K562 (cell line): ENCODE data around the gene SYDE1. TPM values are rescaled to one million over a fixed set of nuclear protein-coding genes. Genes with fewer than 3 reads are reported as not detected.

Experiments
- ELF1 ChIP-seq: fragments of 200-800 bp; sonication (Bioruptor generic); IDR thresholded peaks from 2 replicates; pipeline ENCODE4 v1.6.1; 2016; ENCODE audit warnings: missing genetic modification characterization, missing compliant biosample characterization
- NKRF ChIP-seq: fragments of 450-650 bp; IDR thresholded peaks from 2 replicates; pipeline ENCODE4 v1.6.1; 2016; ENCODE audit warnings: borderline replicate concordance
- REST ChIP-seq, 2 experiments: fragments of 450-650 bp; formaldehyde crosslinking in 1 of 2; IDR thresholded peaks; 2 replicates each; pipeline versions ENCODE4 v1.4.0 to v1.6.1; 2014 to 2020; ENCODE audit warnings: mild to moderate bottlenecking in 2 of 2, borderline replicate concordance in 1 of 2, low read depth in 1 of 2
- RUNX1 ChIP-seq: sonication (generic); IDR thresholded peaks from 2 replicates; pipeline ENCODE4 v1.6.1; 2016; ENCODE audit warnings: antibody characterized with exemption, low read depth
- TBP ChIP-seq: optimal IDR thresholded peaks from 2 replicates; pipeline ENCODE3; 2011; ENCODE audit warnings: low read depth, low read length, improper control_type of control experiment
- THAP12 ChIP-seq: fragments of 250-450 bp; sonication (Bioruptor Pico); IDR thresholded peaks from 2 replicates; pipeline ENCODE4 v1.9.0; 2021; ENCODE audit warnings: mild to moderate bottlenecking, inconsistent platforms
- USF2 ChIP-seq: sonication (generic); formaldehyde crosslinking; IDR thresholded peaks from 2 replicates; pipeline ENCODE4 v1.5.0; 2020; ENCODE audit warnings: missing genetic modification reagents
- ZFP91 ChIP-seq: sonication (generic); formaldehyde crosslinking; IDR thresholded peaks from 2 replicates; pipeline ENCODE4 v1.8.0; 2022; ENCODE audit warnings: mild to moderate bottlenecking, missing genetic modification reagents
- ZNF23 ChIP-seq: fragments of 250-450 bp; sonication (Bioruptor Pico); IDR thresholded peaks from 2 replicates; pipeline ENCODE4 v1.4.0; 2020; ENCODE audit warnings: mild to moderate bottlenecking
- ZNF384 ChIP-seq: IDR thresholded peaks from 2 replicates; pipeline ENCODE4 v1.6.1; 2012; ENCODE audit warnings: low read depth, low read length, improper control_type of control experiment
- ZNF57 ChIP-seq: fragments of 450-650 bp; formaldehyde crosslinking; IDR thresholded peaks from 2 replicates; pipeline ENCODE4 v1.4.0; 2020; ENCODE audit warnings: mild to moderate bottlenecking, moderate library complexity
- polyA plus RNA-seq, 8 experiments: library from polyadenylated mRNA; depleted of rRNA in 4 of 8; stranded (reverse) in 5 of 8; unstranded in 3 of 8; fragments of >200 nt; fragmentation: Nextera tagmentation in 2 of 8; fragmentation: Illumina TruSeq in 1 of 8; extraction: Ambion mirVana in 2 of 8; extraction: Trizol in 1 of 8; gene quantifications; 2 replicates each; pipeline versions ENCODE4 v1.2.1 to v1.2.3, GENCODE V29; 2011 to 2014; ENCODE audit warnings: inconsistent platforms in 1 of 8, missing spikeins in 1 of 8
- total RNA-seq, 7 experiments: library from RNA; depleted of rRNA in 6 of 7; stranded (reverse); fragments of >200 nt in 6 of 7; fragmentation: Illumina TruSeq in 2 of 7; extraction: Trizol in 2 of 7; gene quantifications; 2 replicates each; pipeline versions ENCODE4 v1.2.1 to v1.2.3, GENCODE V29; 2011 to 2021; ENCODE audit warnings: low replicate concordance in 1 of 7

SYDE1 gene
- total and polyA plus RNA-seq, 9 of the 15 experiments (the other 6 are each of a cell fraction or from before 2014, with no cell fraction given), result 0.04 TPM; not detected in 8

GRCh38 chr19:15113245-15114152 lies 6.3 kb downstream of the SYDE1 start (continued):
- TF ChIP-seq USF2, result peak; percentile 61
- TF ChIP-seq ZNF23 (CRISPR knock-in tag), result no peak
- TF ChIP-seq ZNF384, result no peak
- TF ChIP-seq ELF1 (tag), result no peak
- no peak for TF ChIP-seq ZFP91 (CRISPR knock-in tag)
- no peak for TF ChIP-seq RUNX1
- no peak for TF ChIP-seq THAP12 (CRISPR knock-in tag)
- TF ChIP-seq ZNF57 (CRISPR knock-in tag), result no peak
- TF ChIP-seq TBP, result no peak
- TF ChIP-seq NKRF, result no peak
- TF ChIP-seq REST (IDR thresholded peaks at IDR 0.05; ENCODE audit: borderline replicate concordance), result no peak
- TF ChIP-seq REST (CRISPR knock-in tag; IDR thresholded peaks at IDR 0.05; ENCODE audit: low read depth), result no peak
